Measurements from ENCODE around the gene PXT1. TPM values are rescaled to one million over a fixed set of nuclear protein-coding genes. Genes with fewer than 3 reads are reported as not detected.

PXT1 gene
- total RNA-seq, 2 experiments from 2014 or later, result 0.25 TPM; not detected in 1

- H4K20me1 ChIP-seq (ENCODE audit: insufficient read depth, low read length), result no peaks in the 10 kb centered on the region
- BruUV-seq (replicated peaks), result no TSS peak
- ChIA-PET POLR2A (no interaction called here), CTCF (ENCODE audit: unreplicated experiment) (no interaction called here)
- no peaks in the 10 kb centered on the region for H3K36me3 ChIP-seq (ENCODE audit: insufficient read depth, low read length)
- no peak overlapping the region for H3K4me3 ChIP-seq (ENCODE audit: low read depth, low read length, poor library complexity, severe bottlenecking)
- intact Hi-C loops (cut with micrococcal nuclease; ENCODE audit: unreplicated experiment), result no loop called here
- H2AFZ ChIP-seq (ENCODE audit: low read length), result no peak overlapping the region
- TF ChIP-seq CTCF (conservative IDR thresholded peaks at IDR 0.05; ENCODE audit: low read length) (no peak), EZH2phosphoT487 (IDR thresholded peaks at IDR 0.05; ENCODE audit: borderline replicate concordance, low read depth, low read length) (no peak)
- no peak overlapping the region for H3K4me2 ChIP-seq (ENCODE audit: low read length)
- H3K27ac ChIP-seq (ENCODE audit: low read depth, low read length, poor library complexity, severe bottlenecking), result no peak overlapping the region
- H3K79me2 ChIP-seq (ENCODE audit: insufficient read depth, low read depth, low read length), result no peaks in the 10 kb centered on the region
- H3K9me2 ChIP-seq (ENCODE audit: insufficient read depth, low read length), result no peaks in the 10 kb centered on the region
- no peaks in the 10 kb centered on the region for H3K9me3 ChIP-seq (ENCODE audit: low read length)
- H3K4me1 ChIP-seq (ENCODE audit: insufficient read depth, low read length, poor library complexity, severe bottlenecking), result peaks cover 3% of the 10 kb centered on the region
- no peak for DNase-seq (ENCODE audit: low spot score)
These were observed 69.2 kb downstream of the PXT1 start for GRCh38 chr6:36373368-36374019.

- no TSS peak for BruUV-seq (replicated peaks)
- Histone ChIP-seq H3K9me2 (ENCODE audit: insufficient read depth, low read length) (no peaks in the 10 kb centered on the region), H3K79me2 (ENCODE audit: insufficient read depth, low read depth, low read length) (no peaks in the 10 kb centered on the region), H3K4me1 (ENCODE audit: insufficient read depth, low read length, poor library complexity, severe bottlenecking) (no peaks in the 10 kb centered on the region), H3K36me3 (ENCODE audit: insufficient read depth, low read length) (no peaks in the 10 kb centered on the region), H2AFZ (ENCODE audit: low read length) (no peak overlapping the region), H3K27ac (ENCODE audit: low read depth, low read length, poor library complexity, severe bottlenecking) (no peak overlapping the region), H3K9me3 (ENCODE audit: low read length) (no peaks in the 10 kb centered on the region), H4K20me1 (ENCODE audit: insufficient read depth, low read length) (no peaks in the 10 kb centered on the region), H3K4me2 (ENCODE audit: low read length) (no peak overlapping the region), H3K4me3 (ENCODE audit: low read depth, low read length, poor library complexity, severe bottlenecking) (no peak overlapping the region)
- CTCF ChIA-PET (ENCODE audit: unreplicated experiment), result no interaction called here
- intact Hi-C loops (cut with micrococcal nuclease; ENCODE audit: unreplicated experiment), result no loop called here
- no peak for DNase-seq (ENCODE audit: low spot score)
- TF ChIP-seq EZH2phosphoT487 (IDR thresholded peaks at IDR 0.05; ENCODE audit: borderline replicate concordance, low read depth, low read length), result no peak
- no peak for TF ChIP-seq CTCF (conservative IDR thresholded peaks at IDR 0.05; ENCODE audit: low read length)
- POLR2A ChIA-PET, result no interaction called here
These were observed 70.6 kb downstream of the PXT1 start for GRCh38 chr6:36372088-36372487.

GRCh38 chr6:36371211-36371610, 71.4 kb downstream of the PXT1 start:
- ChIA-PET CTCF (ENCODE audit: unreplicated experiment) (no interaction called here), POLR2A (no interaction called here)
- DNase-seq (ENCODE audit: low spot score), result no peak
- Histone ChIP-seq H3K79me2 (ENCODE audit: insufficient read depth, low read depth, low read length) (no peaks in the 10 kb centered on the region), H3K9me3 (ENCODE audit: low read length) (no peaks in the 10 kb centered on the region), H3K9me2 (ENCODE audit: insufficient read depth, low read length) (no peaks in the 10 kb centered on the region), H2AFZ (ENCODE audit: low read length) (no peak overlapping the region), H3K27ac (ENCODE audit: low read depth, low read length, poor library complexity, severe bottlenecking) (no peak overlapping the region), H4K20me1 (ENCODE audit: insufficient read depth, low read length) (no peaks in the 10 kb centered on the region), H3K4me2 (ENCODE audit: low read length) (no peak overlapping the region), H3K36me3 (ENCODE audit: insufficient read depth, low read length) (no peaks in the 10 kb centered on the region), H3K4me3 (ENCODE audit: low read depth, low read length, poor library complexity, severe bottlenecking) (no peak overlapping the region), H3K4me1 (ENCODE audit: insufficient read depth, low read length, poor library complexity, severe bottlenecking) (no peaks in the 10 kb centered on the region)
- BruUV-seq (replicated peaks), result no TSS peak
- no peak for TF ChIP-seq EZH2phosphoT487 (IDR thresholded peaks at IDR 0.05; ENCODE audit: borderline replicate concordance, low read depth, low read length)
- no peak for TF ChIP-seq CTCF (conservative IDR thresholded peaks at IDR 0.05; ENCODE audit: low read length)
- intact Hi-C loops (cut with micrococcal nuclease; ENCODE audit: unreplicated experiment), result no loop called here

Measured in OCI-LY7 (cell line).